ENCODE results near the gene EXOC4.

EXOC4 gene

GRCh38 chr7:134044682-134045081 is 791.8 kb downstream of the EXOC4 start:
- TF ChIP-seq CTCF (IDR thresholded peaks at IDR 0.05) = no peak

GRCh38 chr7:134045716-134046115 is 792.8 kb downstream of the EXOC4 start:
- TF ChIP-seq CTCF (IDR thresholded peaks at IDR 0.05) = no peak

DNA sequence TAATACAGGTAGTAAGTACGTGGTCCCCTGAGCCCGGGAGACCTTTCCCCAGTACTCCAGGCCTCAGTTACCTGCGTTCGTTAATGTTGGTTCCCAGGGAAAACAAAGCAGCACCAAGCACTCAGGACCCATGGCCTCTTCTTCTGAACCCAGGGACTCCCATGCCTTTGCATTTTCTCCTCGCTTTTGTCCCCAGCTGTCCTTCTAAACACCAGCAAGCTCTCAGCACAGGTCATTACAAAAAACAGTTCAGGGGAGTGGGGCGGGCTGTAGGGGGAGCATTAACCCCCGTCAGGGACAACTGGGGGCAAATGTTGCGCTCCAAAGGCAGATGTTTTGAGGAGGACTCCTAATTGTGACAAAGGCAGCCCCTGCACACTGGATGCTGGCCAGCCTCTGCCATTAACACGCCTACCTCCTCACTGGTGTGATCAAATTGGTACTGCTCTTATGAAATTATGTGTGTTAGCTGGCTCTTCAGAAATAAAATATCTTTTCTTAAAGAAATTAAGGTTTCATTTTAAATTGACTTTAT is 793.8 kb downstream of the EXOC4 start:
- no peak for TF ChIP-seq CTCF (IDR thresholded peaks at IDR 0.05)

- TF ChIP-seq CTCF (IDR thresholded peaks at IDR 0.05) = no peak
Measured at GRCh38 chr7:134047675-134048074, 794.8 kb downstream of the EXOC4 start.

GRCh38 chr7:134048166-134048565 is 795.3 kb downstream of the EXOC4 start:
- TF ChIP-seq CTCF (IDR thresholded peaks at IDR 0.05) = no peak

GRCh38 chr7:134051020-134051419 is 798.1 kb downstream of the EXOC4 start:
- no peak for TF ChIP-seq CTCF (IDR thresholded peaks at IDR 0.05)

DNA sequence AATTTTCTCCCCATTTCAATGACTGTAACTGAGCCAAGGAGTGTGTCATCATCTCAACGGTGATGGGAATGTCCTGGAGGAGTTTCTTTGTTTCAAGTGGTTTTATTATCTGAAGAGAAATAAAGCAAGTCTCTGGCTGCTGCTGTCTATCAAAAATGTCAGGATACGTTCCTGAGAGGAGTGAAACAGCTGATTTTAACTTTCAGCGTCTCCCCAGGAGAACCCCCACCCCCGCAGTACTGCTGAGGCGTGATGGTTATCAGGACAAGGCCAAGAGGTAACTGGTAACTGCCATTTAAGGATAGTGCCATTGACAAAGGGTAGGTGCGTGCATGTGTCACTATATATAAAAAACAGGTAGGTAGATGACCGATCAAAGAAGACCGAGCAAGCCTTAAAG is 803.9 kb downstream of the EXOC4 start:
- TF ChIP-seq CTCF (IDR thresholded peaks at IDR 0.05) = no peak

GRCh38 chr7:134058521-134058920 is 805.6 kb downstream of the EXOC4 start:
- TF ChIP-seq CTCF (IDR thresholded peaks at IDR 0.05) = no peak

Measured in LNCAP (cell line).